Epithelial cell of prostate (primary cell): ENCODE measurements around the gene LTBP1.
"Not testable (repeated sequence)": the region's sequence is repeated elsewhere in the genome, so short reads cannot be mapped to it uniquely, and the experiment has no call there.

Experiments
- DNase-seq: peaks from one replicate; pipeline ENCODE4 v3.0.0-alpha.2; 2011; ENCODE audit warnings: low read depth, low spot score
- H3K27ac ChIP-seq: fragments of 450-650 bp; 2 replicates; pipeline ENCODE4 v1.5.1; 2017; ENCODE audit warnings: mild to moderate bottlenecking

LTBP1 gene

DNA sequence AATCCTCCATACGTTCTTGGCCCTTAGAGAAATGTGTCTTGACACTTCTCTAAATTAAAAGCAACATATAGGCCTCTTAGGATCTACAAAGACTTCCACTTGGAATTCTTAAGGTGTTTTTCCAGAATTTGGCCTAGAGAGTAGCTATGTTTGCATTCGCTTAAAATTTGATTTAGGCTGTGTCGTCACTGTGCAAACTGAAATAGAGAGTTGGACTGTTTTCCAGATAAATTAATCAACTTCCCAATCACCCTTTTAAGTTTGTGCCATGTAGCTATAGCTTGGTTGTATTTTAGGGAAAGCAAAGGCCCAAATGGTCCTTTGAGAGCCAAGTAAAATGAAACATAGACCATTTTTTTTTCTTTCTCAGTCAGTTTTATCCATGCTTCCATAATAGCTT is 401.1 kb downstream of the LTBP1 start:
- no peak for DNase-seq
- no peak overlapping the region for H3K27ac ChIP-seq

GRCh38 chr2:33350632-33351031 is 403.9 kb downstream of the LTBP1 start:
- DNase-seq = no peak
- no peak overlapping the region for H3K27ac ChIP-seq

- DNase-seq = no peak
- no peak overlapping the region for H3K27ac ChIP-seq
Measured at GRCh38 chr2:33351781-33352180, 405.0 kb downstream of the LTBP1 start.

- no peak for DNase-seq
- no peak overlapping the region for H3K27ac ChIP-seq
Measured at GRCh38 chr2:33354981-33355380, 408.2 kb downstream of the LTBP1 start.

GRCh38 chr2:33358878-33359277 is 412.1 kb downstream of the LTBP1 start:
- DNase-seq = no peak
- H3K27ac ChIP-seq = no peak overlapping the region

- no peak for DNase-seq
- H3K27ac ChIP-seq = peak overlapping the region; percentile 21
Measured at GRCh38 chr2:33363325-33364298, 416.9 kb downstream of the LTBP1 start.

DNA sequence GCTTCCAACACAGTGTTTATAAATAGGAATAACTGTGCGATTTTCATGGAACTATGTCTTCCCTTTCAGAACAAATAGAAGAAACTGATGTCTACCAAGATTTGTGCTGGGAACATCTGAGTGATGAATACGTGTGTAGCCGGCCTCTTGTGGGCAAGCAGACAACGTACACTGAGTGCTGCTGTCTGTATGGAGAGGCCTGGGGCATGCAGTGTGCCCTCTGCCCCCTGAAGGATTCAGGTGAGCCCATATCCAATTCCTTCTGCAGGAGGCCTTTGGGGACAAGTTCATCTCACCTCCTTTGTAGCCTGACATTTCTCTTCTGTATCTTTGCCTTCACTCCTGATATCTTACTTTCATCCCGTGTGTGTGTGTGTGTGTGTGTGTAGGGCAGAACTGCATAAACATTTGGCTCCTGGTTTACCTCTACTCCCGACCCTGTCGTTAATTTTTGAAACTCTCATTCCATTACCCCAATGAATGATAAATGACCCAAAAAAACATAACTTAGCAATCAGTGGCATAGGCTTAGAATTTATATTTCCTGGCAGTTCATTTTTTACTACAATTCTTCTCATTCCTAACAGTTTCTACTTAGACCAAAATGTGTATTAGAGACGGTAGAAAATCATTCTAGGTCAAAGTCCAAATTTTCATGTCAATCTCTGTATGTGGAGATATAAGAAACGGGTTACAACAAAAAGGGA is 418.7 kb downstream of the LTBP1 start:
- DNase-seq = no peak
- H3K27ac ChIP-seq = no peak overlapping the region

GRCh38 chr2:33366473-33366872 is 419.7 kb downstream of the LTBP1 start:
- DNase-seq = no peak

DNA sequence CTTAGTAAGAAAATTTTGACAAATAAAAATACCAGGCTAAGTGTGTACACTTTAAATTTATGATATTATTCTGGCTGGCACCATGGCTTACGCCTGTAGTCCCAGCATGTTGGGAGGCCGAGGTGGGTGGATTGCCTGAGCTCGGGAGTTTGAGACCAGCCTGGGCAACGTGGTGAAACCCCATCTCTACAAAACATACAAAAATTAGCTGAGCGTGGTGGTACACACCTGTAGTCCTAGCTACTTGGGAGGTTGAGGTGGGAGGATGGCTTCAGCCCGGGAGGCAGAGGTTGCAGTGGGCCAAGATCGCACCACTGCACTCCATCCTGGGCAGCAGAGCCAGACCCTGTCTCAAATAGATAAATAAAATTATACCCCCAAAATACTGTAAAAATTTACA is 421.8 kb downstream of the LTBP1 start:
- DNase-seq, H3K27ac ChIP-seq: not testable (repeated sequence)

More at GRCh38 chr2:33366473-33366872, 419.7 kb downstream of the LTBP1 start:
- H3K27ac ChIP-seq = no peak overlapping the region

- DNase-seq = no peak
Measured at GRCh38 chr2:33369191-33369590, 422.4 kb downstream of the LTBP1 start.

GRCh38 chr2:33370636-33371265 is 424.0 kb downstream of the LTBP1 start:
- H3K27ac ChIP-seq = no peak overlapping the region
- no peak for DNase-seq

More at GRCh38 chr2:33369191-33369590, 422.4 kb downstream of the LTBP1 start:
- no peak overlapping the region for H3K27ac ChIP-seq

GRCh38 chr2:33371304-33372090 is 424.7 kb downstream of the LTBP1 start:
- no peak overlapping the region for H3K27ac ChIP-seq
- DNase-seq = no peak

GRCh38 chr2:33372940-33373553 is 426.3 kb downstream of the LTBP1 start:
- no peak overlapping the region for H3K27ac ChIP-seq
- DNase-seq = no peak

- H3K27ac ChIP-seq = no peak overlapping the region
- DNase-seq = no peak
Measured at GRCh38 chr2:33373986-33374385, 427.2 kb downstream of the LTBP1 start.

- H3K27ac ChIP-seq = no peak overlapping the region
- no peak for DNase-seq
Measured at GRCh38 chr2:33375054-33375453, 428.3 kb downstream of the LTBP1 start.

DNA sequence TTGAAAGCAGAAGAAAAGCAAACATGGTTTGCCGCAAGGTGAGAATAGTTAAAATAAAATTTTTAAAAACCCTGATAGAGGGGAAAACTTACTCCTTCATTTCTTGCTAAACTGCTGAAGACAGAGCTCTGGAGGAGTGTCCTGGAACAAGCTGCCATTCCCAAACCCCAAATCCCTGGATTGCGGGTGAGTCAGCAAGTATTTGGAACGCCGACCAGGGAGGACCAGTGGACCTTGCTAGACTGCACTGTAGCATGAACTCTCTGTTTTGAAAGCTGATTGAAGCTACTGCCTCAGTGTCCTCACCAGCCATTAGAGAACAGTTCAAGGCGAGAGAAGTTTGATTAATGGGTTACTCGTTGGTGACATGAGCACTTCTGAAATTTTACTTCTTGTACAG is 430.3 kb downstream of the LTBP1 start:
- no peak for DNase-seq
- no peak overlapping the region for H3K27ac ChIP-seq

DNA sequence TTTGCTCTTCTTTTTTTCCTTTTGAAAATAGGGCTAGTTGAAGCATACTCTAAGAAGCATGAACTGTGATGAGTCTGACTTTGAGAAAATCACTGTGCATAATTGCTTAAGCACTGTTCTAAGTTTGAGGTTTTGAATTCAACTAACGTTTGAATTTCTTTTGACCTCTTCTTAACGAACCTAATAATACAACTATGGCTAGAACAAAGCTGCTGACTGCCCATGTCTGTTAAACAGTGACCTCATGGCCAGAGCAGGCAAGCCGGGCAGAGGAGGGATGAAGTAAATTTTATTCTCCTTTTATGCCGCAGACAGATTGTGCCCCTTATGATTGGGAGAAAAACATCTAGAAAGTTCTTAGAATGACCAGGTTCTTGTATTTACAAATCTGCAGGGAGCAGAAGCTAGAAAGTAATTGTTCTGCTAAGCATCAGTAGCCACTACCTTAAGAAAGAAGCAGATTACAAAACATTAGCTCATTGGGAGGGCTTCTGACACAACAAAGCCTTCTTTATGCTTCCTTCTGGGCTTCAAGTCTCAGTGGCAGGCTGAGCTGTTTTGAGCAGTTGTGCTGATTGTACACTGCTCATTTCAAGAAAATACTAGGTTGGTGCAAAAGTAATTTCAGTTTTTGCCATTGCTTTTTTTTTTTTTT is 431.9 kb downstream of the LTBP1 start:
- DNase-seq = no peak
- no peak overlapping the region for H3K27ac ChIP-seq

- H3K27ac ChIP-seq = no peak overlapping the region
- no peak for DNase-seq
Measured at GRCh38 chr2:33380001-33380609, 433.4 kb downstream of the LTBP1 start.

DNA sequence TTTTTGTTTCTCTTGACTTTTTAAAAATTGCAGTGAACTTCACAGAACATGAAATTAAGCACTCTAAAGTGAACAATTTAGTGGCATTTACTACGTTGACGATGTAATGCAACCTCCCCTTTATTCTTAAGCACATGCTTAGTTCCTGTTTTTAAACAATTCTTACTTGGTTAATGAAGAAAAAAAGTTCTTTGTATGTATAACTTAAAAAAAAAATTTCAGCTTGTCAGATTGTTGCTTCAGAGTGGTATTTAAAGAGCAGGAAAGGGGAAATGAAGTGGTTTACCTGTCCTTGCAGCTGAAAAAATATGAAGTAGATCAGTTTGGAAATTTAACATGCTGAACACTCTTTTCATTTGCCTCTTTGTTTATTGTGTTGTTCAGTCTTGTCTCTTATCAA is 434.0 kb downstream of the LTBP1 start:
- no peak for DNase-seq
- H3K27ac ChIP-seq = no peak overlapping the region
